Measurements from ENCODE around the gene UTS2.

DNA sequence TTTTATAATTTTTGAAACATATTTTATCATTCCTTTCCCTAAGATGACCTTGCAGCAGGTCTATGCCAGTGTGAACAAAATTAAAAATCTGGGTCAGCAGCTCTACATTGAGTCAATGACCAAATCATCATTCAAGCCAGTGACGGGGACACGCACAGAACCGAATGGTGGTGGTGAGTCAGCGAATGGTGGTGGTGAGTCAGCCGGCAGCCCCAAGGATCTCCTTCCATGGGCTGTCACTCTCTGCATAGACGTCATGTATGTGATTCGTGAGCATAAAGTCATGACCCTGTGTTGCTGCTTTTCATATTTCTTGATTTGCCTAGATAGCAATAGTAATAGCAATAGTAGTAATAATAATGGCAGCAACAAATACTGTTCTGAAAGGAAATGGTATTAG, 42.5 kb downstream of the UTS2 start:
- TF ChIP-seq, protein P1, sequence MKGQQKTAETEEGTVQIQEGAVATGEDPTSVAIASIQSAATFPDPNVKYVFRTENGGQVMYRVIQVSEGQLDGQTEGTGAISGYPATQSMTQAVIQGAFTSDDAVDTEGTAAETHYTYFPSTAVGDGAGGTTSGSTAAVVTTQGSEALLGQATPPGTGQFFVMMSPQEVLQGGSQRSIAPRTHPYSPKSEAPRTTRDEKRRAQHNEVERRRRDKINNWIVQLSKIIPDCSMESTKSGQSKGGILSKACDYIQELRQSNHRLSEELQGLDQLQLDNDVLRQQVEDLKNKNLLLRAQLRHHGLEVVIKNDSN (IDR thresholded peaks at IDR 0.05) = no peak
- TF ChIP-seq CEBPB (IDR thresholded peaks at IDR 0.05) (no peak), YY1 (IDR thresholded peaks at IDR 0.05; ENCODE audit: low read depth) (no peak)
